HG03045 (cell line): ENCODE results near the gene CHGA.

ENCODE experiments used
- ATAC-seq: cut with Tn5 transposase; IDR thresholded peaks from one replicate; pipeline ENCODE4 v1.9.1; 2021; ENCODE audit warnings: mild to moderate bottlenecking, moderate library complexity; ENCODE audit not compliant: unreplicated experiment

The CHGA gene

GRCh38 chr14:92942976-92943710 lies 20.2 kb downstream of the CHGA start:
- no peak for ATAC-seq

GRCh38 chr14:92943855-92944570 lies 21.1 kb downstream of the CHGA start:
- ATAC-seq: no peak

- no peak for ATAC-seq
Observed at GRCh38 chr14:92944976-92945375, 22.0 kb downstream of the CHGA start.

- no peak for ATAC-seq
Observed at GRCh38 chr14:92945544-92945943, 22.6 kb downstream of the CHGA start.

GRCh38 chr14:92945959-92946846 lies 23.3 kb downstream of the CHGA start:
- ATAC-seq: no peak

- ATAC-seq: no peak
Observed at GRCh38 chr14:92946847-92947545, 24.0 kb downstream of the CHGA start.

GRCh38 chr14:92948647-92949046 lies 25.7 kb downstream of the CHGA start:
- no peak for ATAC-seq

GRCh38 chr14:92949496-92950192 lies 26.7 kb downstream of the CHGA start:
- ATAC-seq: no peak

- no peak for ATAC-seq
Observed at GRCh38 chr14:92950193-92950540, 27.2 kb downstream of the CHGA start.

- no peak for ATAC-seq
Observed at GRCh38 chr14:92950773-92951172, 27.8 kb downstream of the CHGA start.

GRCh38 chr14:92951261-92951660 lies 28.3 kb downstream of the CHGA start:
- no peak for ATAC-seq

- ATAC-seq: peak; percentile 77
Observed at GRCh38 chr14:92951912-92952471, 29.0 kb downstream of the CHGA start.

GRCh38 chr14:92952481-92953298 lies 29.7 kb downstream of the CHGA start:
- ATAC-seq: no peak

GRCh38 chr14:92953526-92953925 lies 30.6 kb downstream of the CHGA start:
- no peak for ATAC-seq

GRCh38 chr14:92954933-92955332 lies 32.0 kb downstream of the CHGA start:
- ATAC-seq: no peak

- ATAC-seq: no peak
Observed at GRCh38 chr14:92955381-92955780, 32.4 kb downstream of the CHGA start.

GRCh38 chr14:92956961-92957360 lies 34.0 kb downstream of the CHGA start:
- ATAC-seq: no peak

GRCh38 chr14:92958373-92959188 lies 35.6 kb downstream of the CHGA start:
- no peak for ATAC-seq
